IMR-90 (cell line): Measurements from ENCODE around the gene DACT1. TPM values are rescaled to one million over a fixed set of nuclear protein-coding genes. Genes with fewer than 3 reads are reported as not detected.

Source experiments
- ATAC-seq: fragments of 200-7000 bp; cut with Tn5 transposase; 2 replicates; pipeline ENCODE4 v1.9.1; 2020; ENCODE audit warnings: low read depth, mild to moderate bottlenecking, moderate library complexity
- BruUV-seq: library from RNA; stranded (reverse); fragments of 400-500 nt; replicated peaks from 2 replicates; lab custom pipeline; 2021; lab: Mats Ljungman, UMichigan
- CTCF ChIA-PET: fragments of 300-600 bp; formaldehyde crosslinking; extraction: SDS; loops from one replicate; lab custom pipeline; 2021; ENCODE audit warnings: antibody characterized with exemption; lab: Yijun Ruan, JAX
- POLR2A ChIA-PET: fragments of 300-600 bp; sonication (Branson Sonifier 250); formaldehyde crosslinking; loops from one replicate; lab custom pipeline; 2022; ENCODE audit warnings: antibody characterized with exemption; ENCODE audit not compliant: unreplicated experiment; lab: Charles Lee
- DNase-seq: peaks from one replicate; pipeline ENCODE4 v3.0.0; 2013
- H2AFZ ChIP-seq: replicated peaks from 2 replicates; pipeline ENCODE3; 2013; ENCODE audit warnings: low read length, mild to moderate bottlenecking; ENCODE audit not compliant: poor library complexity
- H2AK5ac ChIP-seq: 2 replicates; pipeline ENCODE4 v1.6.1; 2013; ENCODE audit warnings: low read depth, low read length, inconsistent platforms
- H2AK9ac ChIP-seq: replicated peaks from 2 replicates; pipeline ENCODE3; 2013; ENCODE audit warnings: mild to moderate bottlenecking, low read depth, low read length, moderate library complexity; ENCODE audit not compliant: poor library complexity
- H2BK120ac ChIP-seq: 2 replicates; pipeline ENCODE4 v1.6.1; 2013; ENCODE audit warnings: low read depth, low read length, inconsistent platforms
- H2BK15ac ChIP-seq: 3 replicates; pipeline ENCODE4 v1.6.1; 2013; ENCODE audit warnings: low read depth, low read length, inconsistent platforms
- H2BK20ac ChIP-seq: 2 replicates; pipeline ENCODE4 v1.6.1; 2013; ENCODE audit warnings: low read depth, mild to moderate bottlenecking, inconsistent platforms, low read length, moderate library complexity
- H2BK5ac ChIP-seq: 2 replicates; pipeline ENCODE4 v1.6.1; 2013; ENCODE audit warnings: mild to moderate bottlenecking, low read depth, low read length, inconsistent platforms; ENCODE audit not compliant: poor library complexity, severe bottlenecking
- H3K14ac ChIP-seq: replicated peaks from 2 replicates; pipeline ENCODE4 v1.6.1; 2013; ENCODE audit warnings: low read depth, low read length, inconsistent platforms
- H3K18ac ChIP-seq: 2 replicates; pipeline ENCODE4 v1.6.1; 2013; ENCODE audit warnings: low read depth, low read length, control low read depth
- H3K23ac ChIP-seq: 2 replicates; pipeline ENCODE4 v1.6.1; 2013; ENCODE audit warnings: low read depth, low read length, inconsistent platforms
- H3K27ac ChIP-seq: 2 replicates; pipeline ENCODE4 v1.5.1; 2013; ENCODE audit warnings: mild to moderate bottlenecking, control low read depth, low read length; ENCODE audit not compliant: insufficient read depth
- H3K27me3 ChIP-seq: 2 replicates; pipeline ENCODE4 v1.6.1; 2013; ENCODE audit warnings: low read length; ENCODE audit not compliant: control insufficient read depth, insufficient read depth
- H3K36me3 ChIP-seq: 2 replicates; pipeline ENCODE4 v1.6.1; 2013; ENCODE audit warnings: low read length, mixed read lengths; ENCODE audit not compliant: control insufficient read depth, insufficient read depth
- H3K4ac ChIP-seq: 2 replicates; pipeline ENCODE4 v1.6.1; 2013; ENCODE audit warnings: low read depth, low read length, inconsistent platforms
- H3K4me1 ChIP-seq: 2 replicates; pipeline ENCODE4 v1.6.1; 2013; ENCODE audit warnings: low read length, mixed read lengths; ENCODE audit not compliant: control insufficient read depth, insufficient read depth
- H3K4me2 ChIP-seq: 2 replicates; pipeline ENCODE4 v1.6.1; 2013; ENCODE audit warnings: low read depth, mild to moderate bottlenecking, control low read depth, low read length, moderate library complexity
- H3K4me3 ChIP-seq: 2 replicates; pipeline ENCODE4 v1.5.1; 2013; ENCODE audit warnings: low read depth, mild to moderate bottlenecking, control low read depth, low read length, moderate library complexity; ENCODE audit not compliant: insufficient read depth
- H3K56ac ChIP-seq: 2 replicates; pipeline ENCODE4 v1.6.1; 2013; ENCODE audit warnings: low read length, inconsistent platforms; ENCODE audit not compliant: insufficient read depth; ENCODE audit errors: extremely low read depth
- H3K79me1 ChIP-seq, 2 experiments: 2 replicates each; pipeline ENCODE4 v1.6.1; 2013; ENCODE audit warnings: low read length in 2 of 2, inconsistent platforms in 1 of 2, low read depth in 1 of 2
- H3K9ac ChIP-seq: 2 replicates; pipeline ENCODE4 v1.6.1; 2013; ENCODE audit warnings: low read depth, low read length, control low read depth
- H3K9me1 ChIP-seq: 2 replicates; pipeline ENCODE4 v1.6.1; 2013; ENCODE audit warnings: low read length, inconsistent platforms; ENCODE audit not compliant: insufficient read depth
- H3K9me3 ChIP-seq: 2 replicates; pipeline ENCODE4 v1.6.1; 2013; ENCODE audit warnings: low read length; ENCODE audit not compliant: control insufficient read depth, insufficient read depth
- H4K20me1 ChIP-seq: 2 replicates; pipeline ENCODE4 v1.6.1; 2013; ENCODE audit warnings: low read length, inconsistent platforms; ENCODE audit not compliant: insufficient read depth
- H4K5ac ChIP-seq: 2 replicates; pipeline ENCODE4 v1.6.1; 2013; ENCODE audit warnings: mild to moderate bottlenecking, low read depth, low read length, control low read depth
- H4K8ac ChIP-seq, 2 experiments: 2 replicates each; pipeline ENCODE4 v1.6.1; 2013; ENCODE audit warnings: low read depth in 2 of 2, low read length in 2 of 2, control low read depth in 1 of 2, inconsistent platforms in 1 of 2
- H4K91ac ChIP-seq: 2 replicates; pipeline ENCODE4 v1.6.1; 2013; ENCODE audit warnings: low read depth, low read length, inconsistent platforms; ENCODE audit not compliant: insufficient read depth
- BHLHE40 ChIP-seq: fragments of 150-350 bp; IDR thresholded peaks from 2 replicates; pipeline ENCODE4 v1.6.1; 2016; ENCODE audit warnings: mild to moderate bottlenecking, low read depth, low read length
- CEBPB ChIP-seq: IDR thresholded peaks from 2 replicates; pipeline ENCODE4 v1.6.1; 2012; ENCODE audit warnings: low read depth, low read length, improper control_type of control experiment
- CHD1 ChIP-seq: IDR thresholded peaks from 2 replicates; pipeline ENCODE4 v1.6.1; 2012; ENCODE audit warnings: low read depth, low read length, improper control_type of control experiment
- FOS ChIP-seq: fragments of 150-350 bp; IDR thresholded peaks from 2 replicates; pipeline ENCODE4 v1.6.1; 2016; ENCODE audit warnings: low read depth, low read length
- MAFK ChIP-seq: IDR thresholded peaks from 2 replicates; pipeline ENCODE4 v1.6.1; 2012; ENCODE audit warnings: low read depth, low read length, improper control_type of control experiment
- MAZ ChIP-seq: IDR thresholded peaks from 2 replicates; pipeline ENCODE4 v1.6.1; 2012; ENCODE audit warnings: low read depth, mild to moderate bottlenecking, low read length, improper control_type of control experiment, moderate library complexity, borderline replicate concordance
- MXI1 ChIP-seq: IDR thresholded peaks from 2 replicates; pipeline ENCODE4 v1.6.1; 2012; ENCODE audit warnings: low read depth, mild to moderate bottlenecking, low read length, moderate library complexity, borderline replicate concordance
- NFE2L2 ChIP-seq: fragments of 150-350 bp; IDR thresholded peaks from 2 replicates; pipeline ENCODE4 v1.6.1; 2016; ENCODE audit warnings: low read depth, mild to moderate bottlenecking, low read length
- POLR2A ChIP-seq: IDR thresholded peaks from 2 replicates; pipeline ENCODE4 v1.6.1; 2012; ENCODE audit warnings: mild to moderate bottlenecking, low read depth, low read length
- RCOR1 ChIP-seq: IDR thresholded peaks from 2 replicates; pipeline ENCODE4 v1.6.1; 2012; ENCODE audit warnings: mild to moderate bottlenecking, low read length, improper control_type of control experiment; ENCODE audit not compliant: insufficient replicate concordance
- RFX5 ChIP-seq: IDR thresholded peaks from 2 replicates; pipeline ENCODE4 v1.8.0; 2012; ENCODE audit warnings: low read depth, mild to moderate bottlenecking, low read length, moderate library complexity
- WGBS, 2 experiments: methylation state at CpG; one replicate each; pipeline versions ENCODE4 v1.1.5 to v1.1.7; 2013; ENCODE audit warnings: missing lambda C conversion rate in 2 of 2; ENCODE audit not compliant: insufficient read length in 1 of 2; ENCODE audit errors: extremely low coverage in 2 of 2; 5-methylcytosine and 5-hydroxymethylcytosine counted together
- dilution Hi-C: fragments of 300-500 bp; cut with HindIII; formaldehyde crosslinking; loops from one replicate; pipeline ENCODE4 v1.14.3; 2018; ENCODE audit warnings: low sequenced_read_pairs; ENCODE audit not compliant: unreplicated experiment
- in situ Hi-C: fragments of 300-500 bp; cut with MboI; formaldehyde crosslinking; loops from 3 replicates; pipeline ENCODE4 v1.14.3; 2019; ENCODE audit warnings: low sequenced_read_pairs, inconsistent platforms, mixed read lengths
- intact Hi-C: fragments of 100-400 bp; cut with micrococcal nuclease; formaldehyde crosslinking; loops from 2 replicates; pipeline ENCODE4 v1.10.0; 2022
- polyA plus RNA-seq, 3 experiments: library from polyadenylated mRNA; depleted of rRNA; stranded (reverse); fragments of >200 nt; gene quantifications; 2 replicates each; pipeline ENCODE4 v1.2.3, GENCODE V29; 2012; ENCODE audit warnings: low replicate concordance in 1 of 3
- total RNA-seq: library from RNA; depleted of rRNA; stranded (reverse); fragments of >200 nt; gene quantifications from 2 replicates; pipeline ENCODE4 v1.2.3, GENCODE V29; 2012
- TF ChIP-seq, protein P1 (sequence below): fragments of 150-350 bp; IDR thresholded peaks from 2 replicates; pipeline ENCODE4 v1.6.1; 2017; ENCODE audit warnings: mild to moderate bottlenecking, antibody characterized with exemption, low read length, low read depth

DACT1 gene
- total and polyA plus RNA-seq, 2 of the 4 experiments (the other 2 are of a cell fraction): 6.5 to 9.7 TPM

DNA sequence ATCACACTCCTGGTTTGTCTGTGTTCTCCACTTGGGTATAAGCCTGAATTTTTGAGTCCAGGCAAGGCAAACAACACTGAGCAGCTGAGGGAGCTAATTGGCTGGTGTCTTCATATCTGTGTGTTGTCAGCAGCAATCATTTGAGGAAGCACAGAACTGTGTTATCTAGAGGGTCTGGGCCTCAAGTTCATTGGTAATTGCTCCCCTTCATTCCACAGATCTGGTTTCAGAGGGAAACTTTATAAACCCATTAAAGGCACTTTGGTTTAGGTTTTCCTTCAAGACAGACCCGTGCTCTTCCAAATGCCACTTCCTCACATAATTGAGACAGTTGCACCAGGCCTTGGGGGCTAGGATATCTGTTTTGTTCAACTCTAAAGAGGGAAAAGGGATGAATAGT, 5.6 kb downstream of the DACT1 start:
- H3K14ac ChIP-seq: no peak overlapping the region
- peaks cover 8% of the 10 kb centered on the region; the same call in 1 of the 2 replicates for H3K9me1 ChIP-seq
- no peak overlapping the region for H4K8ac ChIP-seq
- H3K36me3 ChIP-seq: peaks cover 30% of the 10 kb centered on the region
- no peak overlapping the region for H3K18ac ChIP-seq
- ATAC-seq (no peak), DNase-seq (no peak)
- POLR2A ChIA-PET: no interaction called here
- H3K9ac ChIP-seq: no peak overlapping the region
- H3K4me3 ChIP-seq: no peak overlapping the region
- H3K4me1 ChIP-seq: no peaks in the 10 kb centered on the region; the same call in 1 of the 2 replicates
- intact Hi-C loops: no loop called here
- H3K27me3 ChIP-seq: no peaks in the 10 kb centered on the region
- no peak overlapping the region for H4K5ac ChIP-seq
- no TSS peak for BruUV-seq
- H2AK9ac ChIP-seq: no peak overlapping the region
- H3K79me1 ChIP-seq: peaks cover 10 to 24% of the 10 kb centered on the region in 2 experiments; a peak in 3 of 4 replicates
- in situ Hi-C loops: loop anchor here (10.0 to 25.0 kb wide), 2 partner anchors 381 to 819 kb away; partner anchors contain the start of gene GPR135
- no peak overlapping the region for H3K23ac ChIP-seq
- WGBS, 2 experiments: no CpG with 5 or more reads among the region's 1 CpG
- CTCF ChIA-PET: no interaction called here
- no peak overlapping the region for H2BK120ac ChIP-seq
- TF ChIP-seq, protein P1, sequence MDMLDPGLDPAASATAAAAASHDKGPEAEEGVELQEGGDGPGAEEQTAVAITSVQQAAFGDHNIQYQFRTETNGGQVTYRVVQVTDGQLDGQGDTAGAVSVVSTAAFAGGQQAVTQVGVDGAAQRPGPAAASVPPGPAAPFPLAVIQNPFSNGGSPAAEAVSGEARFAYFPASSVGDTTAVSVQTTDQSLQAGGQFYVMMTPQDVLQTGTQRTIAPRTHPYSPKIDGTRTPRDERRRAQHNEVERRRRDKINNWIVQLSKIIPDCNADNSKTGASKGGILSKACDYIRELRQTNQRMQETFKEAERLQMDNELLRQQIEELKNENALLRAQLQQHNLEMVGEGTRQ: no peak
- TF ChIP-seq MXI1 (no peak), MAFK (no peak), CHD1 (no peak), MAZ (no peak), RFX5 (no peak), POLR2A (no peak), CEBPB (no peak), RCOR1 (no peak), FOS (no peak), BHLHE40 (no peak), NFE2L2 (no peak)
- no peak overlapping the region for H3K4me2 ChIP-seq
- no peaks in the 10 kb centered on the region; the same call in 1 of the 2 replicates for H3K9me3 ChIP-seq
- no peak overlapping the region for H2AK5ac ChIP-seq
- no peak overlapping the region for H2BK15ac ChIP-seq
- no peak overlapping the region for H2BK20ac ChIP-seq
- H3K4ac ChIP-seq: no peak overlapping the region
- H2BK5ac ChIP-seq: no peak overlapping the region
- no peak overlapping the region for H4K91ac ChIP-seq
- H3K27ac ChIP-seq: no peak overlapping the region
- H4K20me1 ChIP-seq: no peaks in the 10 kb centered on the region
- dilution Hi-C loops: no loop called here
- H3K56ac ChIP-seq: no peak overlapping the region
- no peak overlapping the region for H2AFZ ChIP-seq
